SKM-1 (cell line): ENCODE measurements around the gene GHDC.
"Not testable (repeated sequence)": the region's sequence is repeated elsewhere in the genome, so short reads cannot be mapped to it uniquely, and the experiment has no call there.

Experiments used
- DNase-seq: peaks from one replicate; lab custom pipeline; 2025; ENCODE audit not compliant: unreplicated experiment; lab: John Stamatoyannopoulos, UW

The GHDC gene

GRCh38 chr17:42203354-42203753 lies 9.1 kb upstream of the GHDC start:
- DNase-seq: no peak

DNA sequence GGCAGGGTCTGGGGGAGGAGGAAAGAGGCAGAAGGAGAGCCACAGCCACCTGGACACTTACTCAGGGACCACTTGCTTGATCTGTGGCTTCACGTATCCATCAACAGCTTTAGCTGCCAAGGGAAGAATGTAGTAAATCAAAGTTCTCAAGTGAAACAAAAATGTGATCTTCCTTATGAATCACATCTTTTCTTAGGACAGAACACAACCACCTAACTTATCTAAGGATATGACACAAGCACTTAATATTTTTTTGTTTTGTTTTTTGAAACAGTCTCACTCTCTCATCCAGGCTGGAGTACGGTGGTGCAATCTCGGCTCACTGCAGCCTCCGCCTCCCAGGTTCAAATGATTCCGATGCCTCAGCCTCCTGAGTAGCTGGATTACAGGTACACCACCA lies 8.4 kb upstream of the GHDC start:
- DNase-seq: no peak

DNA sequence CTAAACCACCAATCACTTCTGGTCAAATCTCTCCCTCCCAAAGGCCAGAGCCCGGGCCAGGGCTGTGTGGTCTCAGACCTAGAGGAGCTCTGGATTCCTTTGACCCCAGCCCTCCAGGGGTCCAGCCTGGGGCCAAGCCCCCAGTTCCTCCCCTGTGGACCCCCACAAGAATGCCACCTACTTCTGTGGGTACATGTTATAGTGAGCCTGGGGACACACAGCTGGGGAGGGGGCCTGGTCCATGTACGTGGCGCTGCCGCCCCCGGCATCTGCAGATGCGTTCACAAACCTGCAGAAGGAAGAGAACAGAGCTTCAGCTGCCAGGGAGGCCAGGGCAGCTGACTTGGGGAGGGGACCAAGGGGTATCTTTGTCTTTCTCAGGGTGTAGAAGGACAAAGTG lies 7.9 kb upstream of the GHDC start:
- no peak for DNase-seq

DNA sequence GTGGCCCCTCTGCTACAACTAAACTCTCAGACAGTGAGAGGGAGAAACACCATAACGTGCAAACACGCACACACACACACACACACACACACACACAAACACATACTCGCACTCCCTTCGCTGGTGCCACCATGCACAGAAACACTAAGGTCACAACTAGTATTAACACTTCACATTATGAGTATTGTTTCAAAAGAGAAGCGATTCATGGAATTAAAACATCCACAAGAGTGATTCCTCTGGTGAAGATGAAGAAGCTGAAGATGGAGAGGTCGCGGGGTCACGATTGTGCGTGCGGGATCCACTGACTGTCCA lies 7.1 kb upstream of the GHDC start:
- no peak for DNase-seq

- no peak for DNase-seq
Observed at GRCh38 chr17:42200706-42201457, 6.6 kb upstream of the GHDC start.

- no peak for DNase-seq
Observed at GRCh38 chr17:42199416-42200011, 5.2 kb upstream of the GHDC start.

GRCh38 chr17:42198897-42199296 lies 4.6 kb upstream of the GHDC start:
- peak; percentile 42 for DNase-seq

DNA sequence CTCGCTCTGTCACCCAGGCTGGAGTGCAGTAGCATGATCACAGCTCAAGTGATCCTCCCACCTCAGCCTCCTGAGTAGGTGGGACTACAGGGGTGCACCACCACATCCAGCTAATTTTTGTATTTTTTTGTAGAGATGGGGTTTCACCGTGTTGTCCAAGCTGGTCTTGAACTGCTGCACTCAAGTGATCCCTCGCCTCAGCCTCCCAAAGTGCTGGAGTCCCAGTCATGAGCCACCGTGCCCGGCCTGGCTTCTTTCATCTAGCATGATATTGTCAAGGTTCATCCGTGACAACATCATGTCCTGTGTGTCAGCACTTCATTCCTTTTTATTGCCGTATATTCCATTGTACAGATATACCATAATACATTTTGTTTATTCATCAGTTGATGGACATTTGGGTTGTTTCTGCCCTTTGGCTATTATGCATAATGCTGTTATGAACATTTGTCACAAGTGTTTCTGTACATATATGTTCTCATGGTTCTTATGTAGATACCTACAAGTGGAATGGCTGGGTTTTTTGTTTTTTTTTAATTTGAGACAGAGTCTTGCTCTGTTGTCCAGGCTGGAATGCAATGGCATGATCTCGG lies 3.4 kb upstream of the GHDC start:
- no peak for DNase-seq

- DNase-seq: no peak
Observed at GRCh38 chr17:42193216-42193968, 902 bp downstream of the GHDC start.

DNA sequence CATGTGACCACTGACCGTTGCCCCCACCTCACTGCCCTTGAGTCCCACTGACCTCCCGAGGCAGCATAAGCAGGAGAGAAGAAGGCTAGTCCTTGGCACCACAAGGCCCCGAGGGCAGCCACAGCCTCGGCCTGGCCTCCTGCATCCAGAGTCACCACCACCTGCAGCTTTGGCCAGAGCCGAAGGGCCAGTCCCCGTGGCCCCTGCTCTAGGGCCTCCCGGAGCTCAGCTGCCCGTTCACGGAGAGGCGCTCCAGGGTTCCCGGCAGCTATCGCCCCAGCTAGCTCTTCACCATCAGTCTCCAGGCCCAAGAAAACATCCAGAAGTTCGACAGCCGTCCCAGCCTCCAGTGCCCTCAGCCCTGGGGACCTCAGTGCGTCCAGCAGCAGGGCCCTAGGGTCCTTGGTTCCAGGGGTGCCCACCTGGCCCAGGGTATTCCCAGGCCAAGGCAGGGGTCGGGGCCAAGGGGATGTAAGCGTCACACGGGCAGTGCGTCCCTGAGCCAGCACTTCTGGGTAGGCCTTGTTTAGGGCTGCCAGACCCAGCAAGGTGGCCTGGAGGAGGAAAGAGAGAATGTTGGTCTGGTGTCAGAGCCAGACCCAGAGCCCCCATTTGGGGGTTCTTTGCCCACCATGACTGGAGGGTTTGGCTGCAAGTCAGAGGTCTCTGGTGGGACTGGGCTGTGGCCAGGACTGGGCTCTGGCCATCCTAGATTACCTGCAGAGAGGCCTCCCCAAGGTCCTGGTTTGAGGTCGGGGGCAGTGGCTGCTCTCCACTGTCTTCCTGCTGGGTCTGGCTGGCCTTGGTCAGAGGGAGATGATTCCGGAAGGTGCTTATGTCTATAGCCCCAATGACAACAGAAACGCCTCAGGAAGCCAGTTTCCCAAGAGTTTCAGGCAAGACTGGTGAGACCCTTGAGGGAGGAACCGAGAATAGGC lies 1.8 kb downstream of the GHDC start:
- no peak for DNase-seq

GRCh38 chr17:42191275-42191608 lies 3.1 kb downstream of the GHDC start:
- DNase-seq: no peak

- no peak for DNase-seq
Observed at GRCh38 chr17:42190491-42191274, 3.6 kb downstream of the GHDC start.

- no peak for DNase-seq
Observed at GRCh38 chr17:42189651-42189965, 4.7 kb downstream of the GHDC start.

DNA sequence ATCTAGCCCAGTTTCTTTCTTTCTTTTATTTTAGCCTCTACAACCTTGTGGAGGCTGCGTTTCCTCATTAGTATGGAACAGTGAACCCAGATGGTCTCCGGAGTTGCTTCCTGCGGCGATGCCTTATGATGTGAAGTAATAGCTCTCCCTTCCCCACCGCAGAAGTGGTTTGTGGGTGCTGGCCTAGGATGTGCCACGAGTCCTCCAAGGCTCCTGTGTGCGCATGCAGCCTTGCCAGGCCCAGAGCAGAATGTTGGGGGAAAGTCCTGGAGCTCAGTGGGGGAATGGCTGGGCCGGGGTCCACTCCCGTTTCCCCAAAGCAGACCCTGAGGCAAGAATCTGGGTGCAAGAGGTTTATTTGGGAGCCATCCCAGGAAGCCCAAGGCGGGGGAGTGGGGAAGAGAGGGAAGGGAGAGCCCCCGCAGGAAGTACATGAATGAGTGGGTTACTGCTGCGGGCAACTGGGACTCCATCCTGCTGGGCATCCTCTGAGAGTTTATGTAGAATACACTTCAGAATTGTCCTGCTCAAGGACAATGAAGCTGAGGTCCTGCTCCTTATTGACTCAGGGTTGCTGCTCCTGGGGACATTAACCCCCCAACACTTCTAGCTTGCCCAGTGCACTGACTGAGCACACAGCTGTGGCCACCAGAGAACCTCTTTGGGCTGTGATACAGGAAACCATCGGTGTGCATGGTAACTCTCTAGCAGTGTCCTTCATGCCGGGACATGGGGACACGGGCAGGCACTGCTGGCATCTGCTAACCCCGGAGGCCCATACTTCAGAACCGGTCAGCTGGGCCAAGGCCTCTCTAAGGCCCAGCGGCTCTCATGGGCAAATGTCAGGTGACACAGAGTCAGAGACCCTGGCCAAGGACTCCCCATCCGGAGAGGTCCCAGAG lies 5.3 kb downstream of the GHDC start:
- peak; percentile 93 for DNase-seq

DNA sequence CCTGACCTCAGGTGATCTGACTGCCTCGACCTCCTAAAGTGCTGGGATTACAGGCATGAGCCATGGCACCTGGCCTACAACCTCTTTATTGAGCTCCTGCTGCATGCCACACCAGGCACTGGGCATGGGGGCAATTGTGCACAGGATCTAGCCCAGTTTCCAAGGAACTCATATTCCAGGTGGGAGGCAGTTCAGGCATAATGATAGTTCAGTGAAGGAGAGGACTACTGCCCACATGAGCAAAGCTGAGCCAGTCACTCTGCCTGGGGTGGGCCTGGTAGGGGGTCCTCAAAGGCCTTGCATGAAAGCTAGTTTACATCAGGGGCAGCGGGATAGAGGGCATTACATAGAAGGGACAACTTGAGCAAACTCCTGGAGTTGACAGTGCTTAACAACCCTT lies 6.5 kb downstream of the GHDC start:
- no peak for DNase-seq

DNA sequence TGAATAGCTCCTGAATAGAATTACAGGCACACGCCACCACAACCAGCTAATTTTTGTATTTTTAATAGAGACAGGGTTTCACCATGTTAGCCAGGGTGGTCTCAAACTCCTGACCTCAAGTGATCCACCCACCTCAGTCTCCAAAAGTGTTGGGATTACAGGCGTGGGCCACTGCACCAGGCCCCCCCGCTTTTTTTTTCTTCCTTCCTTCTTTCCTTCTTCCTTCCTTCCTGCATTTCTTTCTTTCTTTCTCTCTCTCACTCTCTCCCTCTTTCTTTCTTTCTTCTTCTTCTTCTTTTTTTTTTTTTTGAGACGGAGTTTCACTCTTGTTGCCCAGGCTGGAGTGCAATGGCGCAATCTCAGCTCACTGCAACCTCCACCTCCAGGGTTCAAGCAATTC lies 8.1 kb downstream of the GHDC start:
- not testable (repeated sequence) for DNase-seq

DNA sequence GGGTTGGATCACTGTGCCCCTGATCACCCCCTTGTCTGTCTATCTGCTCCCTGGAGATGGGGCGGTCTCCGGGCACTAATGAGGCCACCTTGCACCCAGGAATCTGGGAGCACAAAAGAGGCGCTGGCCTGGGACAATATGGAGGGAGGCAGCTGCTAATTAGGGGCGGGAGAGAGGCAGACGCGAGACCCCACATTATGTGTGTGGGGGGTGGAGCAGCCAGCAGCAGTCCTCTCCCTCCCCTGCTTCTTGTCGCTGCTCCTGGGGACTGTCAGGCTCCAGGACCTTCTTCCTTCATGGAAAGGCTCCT lies 8.7 kb downstream of the GHDC start:
- DNase-seq: no peak

GRCh38 chr17:42184713-42185620 lies 9.3 kb downstream of the GHDC start, which contains the start of gene HCRT:
HCRT (minus strand) TSS chr17:42185452; CDS start chr17:42185365, 87 bp downstream.
- no peak for DNase-seq
